Smooth muscle cell (in vitro differentiated cells): Measurements from ENCODE around the gene GPX5. TPM values are rescaled to one million over a fixed set of nuclear protein-coding genes. Genes with fewer than 3 reads are reported as not detected.

ENCODE experiments used
- DNase-seq: peaks from one replicate; lab custom pipeline; 2025; ENCODE audit not compliant: unreplicated experiment; lab: John Stamatoyannopoulos, UW
- H2AFZ ChIP-seq: fragments of 200-600 bp; sonication (generic); 2 replicates; pipeline ENCODE4 v1.6.0; 2016; ENCODE audit warnings: antibody characterized with exemption, low read depth, mild to moderate bottlenecking
- H3F3A ChIP-seq: fragments of 200-600 bp; sonication (generic); 2 replicates; pipeline ENCODE4 v1.6.0; 2017; ENCODE audit warnings: antibody characterized with exemption, low read depth
- H3K27ac ChIP-seq: fragments of 200-600 bp; sonication (generic); 2 replicates; pipeline ENCODE4 v1.5.1; 2016; ENCODE audit warnings: low read depth, mild to moderate bottlenecking
- H3K27me3 ChIP-seq: fragments of 200-600 bp; sonication (generic); 2 replicates; pipeline ENCODE4 v1.6.1; 2016; ENCODE audit warnings: low read depth, mild to moderate bottlenecking
- H3K36me3 ChIP-seq: fragments of 200-600 bp; sonication (generic); 2 replicates; pipeline ENCODE4 v1.5.1; 2016; ENCODE audit warnings: low read depth
- H3K4me1 ChIP-seq: fragments of 200-600 bp; sonication (generic); 2 replicates; pipeline ENCODE4 v1.5.1; 2016; ENCODE audit warnings: low read depth
- H3K4me2 ChIP-seq: fragments of 200-600 bp; sonication (generic); 2 replicates; pipeline ENCODE4 v1.6.0; 2016; ENCODE audit warnings: mild to moderate bottlenecking
- H3K4me3 ChIP-seq: fragments of 200-600 bp; sonication (generic); 2 replicates; pipeline ENCODE4 v1.5.1; 2016; ENCODE audit warnings: mild to moderate bottlenecking
- H3K79me2 ChIP-seq: fragments of 200-600 bp; sonication (generic); 2 replicates; pipeline ENCODE4 v1.6.0; 2016; ENCODE audit warnings: low read depth, mild to moderate bottlenecking
- H3K9ac ChIP-seq: fragments of 200-600 bp; sonication (generic); 2 replicates; pipeline ENCODE4 v1.6.0; 2016; ENCODE audit warnings: low read depth
- H3K9me3 ChIP-seq: fragments of 200-600 bp; sonication (generic); replicated peaks from 2 replicates; pipeline ENCODE4 v1.5.1; 2016; ENCODE audit warnings: low read depth
- H4K20me1 ChIP-seq: fragments of 200-600 bp; sonication (generic); 2 replicates; pipeline ENCODE4 v1.6.0; 2016; ENCODE audit warnings: low read depth
- CTCF ChIP-seq: fragments of 200-600 bp; sonication (generic); IDR thresholded peaks from 2 replicates; pipeline ENCODE4 v1.5.1; 2017; ENCODE audit warnings: borderline replicate concordance, mild to moderate bottlenecking, antibody characterized with exemption; ENCODE audit not compliant: insufficient read depth, poor library complexity, severe bottlenecking
- WGBS: methylation state at CpG from one replicate; pipeline ENCODE4 v1.1.7; 2016; ENCODE audit warnings: low lambda C conversion rate; 5-methylcytosine and 5-hydroxymethylcytosine counted together
- polyA plus RNA-seq: library from polyadenylated mRNA; unstranded; fragments of >200 nt; fragmentation: Nextera tagmentation; extraction: Ambion mirVana; gene quantifications from 2 replicates; pipeline ENCODE4 v1.2.1, GENCODE V29; 2016
- total RNA-seq: library from RNA; depleted of rRNA; stranded (reverse); fragments of >200 nt; gene quantifications from 2 replicates; pipeline ENCODE4 v1.2.3, GENCODE V29; 2014

GPX5 gene
- total and polyA plus RNA-seq, 2 experiments from 2014 or later = 9.5 to 12.8 TPM

GRCh38 chr6:28565823-28566526, 40.3 kb downstream of the GPX5 start:
- Histone ChIP-seq H3K9ac (no peak overlapping the region), H3F3A (no peaks in the 10 kb centered on the region), H3K79me2 (no peaks in the 10 kb centered on the region), H3K4me3 (no peak overlapping the region), H2AFZ (no peak overlapping the region), H3K36me3 (no peaks in the 10 kb centered on the region), H3K9me3 (no peaks in the 10 kb centered on the region), H4K20me1 (no peaks in the 10 kb centered on the region), H3K4me2 (no peak overlapping the region), H3K27me3 (peaks cover 19% of the 10 kb centered on the region), H3K4me1 (peaks cover 7% of the 10 kb centered on the region), H3K27ac (no peak overlapping the region)
- 85% methylated on average over 7 of the region's 7 CpGs for WGBS
- TF ChIP-seq CTCF = no peak
- no peak for DNase-seq

GRCh38 chr6:28566527-28567252, 41.0 kb downstream of the GPX5 start:
- H2AFZ ChIP-seq = no peak overlapping the region
- DNase-seq = no peak
- no peaks in the 10 kb centered on the region for H3K9me3 ChIP-seq
- no peaks in the 10 kb centered on the region for H3F3A ChIP-seq
- no peak overlapping the region for H3K27ac ChIP-seq
- 94% methylated on average over 12 of the region's 12 CpGs for WGBS
- no peak overlapping the region for H3K4me3 ChIP-seq
- no peak overlapping the region for H3K9ac ChIP-seq
- no peaks in the 10 kb centered on the region for H4K20me1 ChIP-seq
- peaks cover 7% of the 10 kb centered on the region for H3K4me1 ChIP-seq
- peaks cover 17% of the 10 kb centered on the region for H3K27me3 ChIP-seq
- no peaks in the 10 kb centered on the region for H3K79me2 ChIP-seq
- no peak overlapping the region for H3K4me2 ChIP-seq
- H3K36me3 ChIP-seq = no peaks in the 10 kb centered on the region
- no peak for TF ChIP-seq CTCF

- Histone ChIP-seq H3K27ac (no peak overlapping the region), H3K9ac (no peak overlapping the region)
- no peak for DNase-seq
Measured at GRCh38 chr6:28567506-28567905, 41.8 kb downstream of the GPX5 start.

More at GRCh38 chr6:28567506-28567905, 41.8 kb downstream of the GPX5 start:
- Histone ChIP-seq H3K4me2 (no peak overlapping the region), H3F3A (no peaks in the 10 kb centered on the region), H3K27me3 (peaks cover 17% of the 10 kb centered on the region), H2AFZ (no peak overlapping the region), H4K20me1 (no peaks in the 10 kb centered on the region), H3K4me3 (no peak overlapping the region), H3K9me3 (no peaks in the 10 kb centered on the region), H3K36me3 (no peaks in the 10 kb centered on the region), H3K79me2 (no peaks in the 10 kb centered on the region), H3K4me1 (peaks cover 7% of the 10 kb centered on the region)
- TF ChIP-seq CTCF = no peak
